Measurements from ENCODE around the gene INF2. TPM values are rescaled to one million over a fixed set of nuclear protein-coding genes. Genes with fewer than 3 reads are reported as not detected.

INF2 gene
- total and polyA plus RNA-seq, 2 donors (not counting 3 experiments of a cell fraction or from before 2014, with no cell fraction given): 55.3 to 124 TPM

- Histone ChIP-seq H3K4me2 (ENCODE audit: insufficient read depth, low read length) (no peak overlapping the region), H3K27me3 (ENCODE audit: control insufficient read depth in 2 of 2, insufficient read depth in 2 of 2, low read length in 2 of 2) (no peaks in the 10 kb centered on the region), H3K27ac (ENCODE audit: insufficient read depth, low read depth, low read length) (no peak overlapping the region), H3K9me3 (replicated peaks; ENCODE audit: control insufficient read depth, insufficient read depth, low read length) (no peaks in the 10 kb centered on the region), H3K9me1 (replicated peaks; ENCODE audit: control insufficient read depth, extremely low read depth, insufficient read depth, low read length) (no peaks in the 10 kb centered on the region), H3K36me3 (ENCODE audit: control insufficient read depth in 2 of 2, extremely low read depth in 1 of 2, insufficient read depth in 2 of 2, low read length in 2 of 2) (peaks cover 0 to 40% of the 10 kb centered on the region in 2 experiments), H2AFZ (ENCODE audit: low read depth, low read length) (no peak overlapping the region), H3K79me2 (ENCODE audit: control insufficient read depth, insufficient read depth, low read length) (peaks cover 14% of the 10 kb centered on the region), H4K20me1 (replicated peaks; ENCODE audit: control insufficient read depth, extremely low read depth, insufficient read depth, low read length) (no peaks in the 10 kb centered on the region), H3K4me3 (replicated peaks in 1 of 3; ENCODE audit: insufficient read depth in 1 of 3, low read depth in 1 of 3, low read length in 3 of 3) (no peak overlapping the region), H3K4me1 (ENCODE audit: control insufficient read depth, extremely low read depth, insufficient read depth, low read length) (peaks cover 4% of the 10 kb centered on the region), H3K9ac (replicated peaks; ENCODE audit: extremely low read depth, insufficient read depth, low read length) (no peak overlapping the region)
- no TSS peak for BruUV-seq (replicated peaks)
- no peak for DNase-seq (ENCODE audit: low read depth, low spot score)
- CTCF ChIA-PET: interaction anchor here (1.4 to 2.4 kb wide), 2 partner anchors 9 kb away, joined by 4 to 16 read pairs; no protein-coding TSS in a partner anchor
- no peak for FAIRE-seq
- dilution Hi-C loops (cut with MboI; ENCODE audit: extremely low pct_ligation_motif_present, low sequenced_read_pairs): no loop called here
- intact Hi-C loops (cut with micrococcal nuclease): no loop called here
- POLR2A ChIA-PET: no interaction called here
- TF ChIP-seq EZH2 (IDR thresholded peaks at IDR 0.05; ENCODE audit: borderline replicate concordance, low read depth, low read length, severe bottlenecking): no peak
- no peak for TF ChIP-seq JUN (IDR thresholded peaks at IDR 0.05; ENCODE audit: borderline replicate concordance, insufficient read depth, insufficient read length, low read depth)
- no peak for TF ChIP-seq CTCF (IDR thresholded peaks at IDR 0.05; ENCODE audit: extremely low read depth in 1 of 2, insufficient read depth in 1 of 2, low read depth in 1 of 2, low read length in 2 of 2)
- TF ChIP-seq GATA2 (IDR thresholded peaks at IDR 0.05; ENCODE audit: insufficient read depth, insufficient read length, low read depth, low read length): no peak
- TF ChIP-seq MAX (IDR thresholded peaks at IDR 0.05; ENCODE audit: insufficient read depth, insufficient read length): no peak
- TF ChIP-seq FOS (IDR thresholded peaks at IDR 0.05; ENCODE audit: borderline replicate concordance, insufficient read depth, low read length): no peak
- TF ChIP-seq MYC (IDR thresholded peaks at IDR 0.05; ENCODE audit: low read depth, low read length): no peak
- no peak for TF ChIP-seq POLR2A (IDR thresholded peaks at IDR 0.05; ENCODE audit: low read depth, low read length)
- no peak for TF ChIP-seq POLR2AphosphoS5 (IDR thresholded peaks at IDR 0.05; ENCODE audit: insufficient read depth, low read depth, low read length)
Observed at GRCh38 chr14:104758981-104759969, 69.9 kb downstream of the INF2 start.

Data from endothelial cell of umbilical vein (primary cell).